IMR-90 (cell line): ENCODE measurements around the gene PALS1. TPM values are rescaled to one million over a fixed set of nuclear protein-coding genes. Genes with fewer than 3 reads are reported as not detected.
A peak's percentile ranks its signal among the peaks of the same experiment; 100 is the strongest.

Experiments
- CTCF ChIP-seq: conservative IDR thresholded peaks from 2 replicates; pipeline ENCODE4 v1.5.1; 2012; ENCODE audit warnings: mild to moderate bottlenecking, low read depth, low read length, improper control_type of control experiment
- NFE2L2 ChIP-seq: fragments of 150-350 bp; IDR thresholded peaks from 2 replicates; pipeline ENCODE4 v1.6.1; 2016; ENCODE audit warnings: low read depth, mild to moderate bottlenecking, low read length
- RAD21 ChIP-seq: IDR thresholded peaks from 2 replicates; pipeline ENCODE4 v1.6.1; 2012; ENCODE audit warnings: low read length, improper control_type of control experiment
- SMC3 ChIP-seq: fragments of 150-350 bp; IDR thresholded peaks from 2 replicates; pipeline ENCODE4 v1.6.1; 2016; ENCODE audit warnings: low read depth, mild to moderate bottlenecking, antibody characterized with exemption, low read length, moderate library complexity
- polyA plus RNA-seq, 3 experiments: library from polyadenylated mRNA; depleted of rRNA; stranded (reverse); fragments of >200 nt; gene quantifications; 2 replicates each; pipeline ENCODE4 v1.2.3, GENCODE V29; 2012; ENCODE audit warnings: low replicate concordance in 1 of 3
- total RNA-seq: library from RNA; depleted of rRNA; stranded (reverse); fragments of >200 nt; gene quantifications from 2 replicates; pipeline ENCODE4 v1.2.3, GENCODE V29; 2012

Gene PALS1
- total and polyA plus RNA-seq, 2 of the 4 experiments (the other 2 are of a cell fraction): 17.7 to 40.1 TPM

- TF ChIP-seq CTCF: no peak
- no peak for TF ChIP-seq SMC3
- peak; percentile 15; the same call in 1 of the 2 replicates for TF ChIP-seq RAD21
- no peak for TF ChIP-seq NFE2L2
These were observed at the start of gene PALS1 (continued) for GRCh38 chr14:67241411-67242167.
